ENCODE measurements around the gene SNRNP70. TPM values are rescaled to one million over a fixed set of nuclear protein-coding genes. Genes with fewer than 3 reads are reported as not detected.

SNRNP70 gene
- total and polyA plus RNA-seq, 10 of the 15 experiments (the other 5 are each of a cell fraction or from before 2014, with no cell fraction given): 2.7 to 453 (median 159) TPM

- TF ChIP-seq ZNF592 (IDR thresholded peaks at IDR 0.05) (no peak), HCFC1 (IDR thresholded peaks at IDR 0.05; ENCODE audit: low read length) (peak; percentile 53), RCOR1 (conservative IDR thresholded peaks at IDR 0.05; ENCODE audit: low read depth, low read length) (peak; percentile 94), ATF2 (IDR thresholded peaks at IDR 0.05; ENCODE audit: low read length) (no peak), GABPA (IDR thresholded peaks at IDR 0.05; ENCODE audit: low read depth) (no peak), IRF3 (IDR thresholded peaks at IDR 0.05) (no peak), LARP7 (IDR thresholded peaks at IDR 0.05) (peak; percentile 98), ATF7 (IDR thresholded peaks at IDR 0.05; ENCODE audit: low read depth) (no peak), CHD1 (IDR thresholded peaks at IDR 0.05; ENCODE audit: low read depth, low read length) (no peak), ESRRA (IDR thresholded peaks at IDR 0.05; ENCODE audit: low read length) (peak; percentile 79; the same call in 1 of the 2 replicates), DPF2 (IDR thresholded peaks at IDR 0.05) (peak; percentile 71), YBX1 (IDR thresholded peaks at IDR 0.05) (no peak), STAT3 (IDR thresholded peaks at IDR 0.05; ENCODE audit: low read depth, low read length) (no peak), NR2F1 (conservative IDR thresholded peaks at IDR 0.05) (peak; percentile 52; the same call in 1 of the 2 replicates), WRNIP1 (IDR thresholded peaks at IDR 0.05; ENCODE audit: borderline replicate concordance, low read depth, low read length) (0 out of 2 replicates have a peak, but pooled peaks have one; percentile 46), JUND (IDR thresholded peaks at IDR 0.05; ENCODE audit: low read depth, low read length) (0 out of 2 replicates have a peak, but pooled peaks have one; percentile 17), CBFB (IDR thresholded peaks at IDR 0.05; ENCODE audit: low read depth) (peak; percentile 82), FOXK2 (IDR thresholded peaks at IDR 0.05) (peak; percentile 39; the same call in 1 of the 2 replicates), BCL3 (IDR thresholded peaks at IDR 0.05; ENCODE audit: borderline replicate concordance, insufficient read depth, low read depth, low read length, poor library complexity, severe bottlenecking) (no peak), E2F8 (IDR thresholded peaks at IDR 0.05; ENCODE audit: low read depth, partially characterized antibody) (no peak)
These were observed at the start of gene SNRNP70 (continued) for GRCh38 chr19:49085020-49085867.

Measured in GM12878 (cell line).